ENCODE measurements around the gene ARHGAP6. TPM values are rescaled to one million over a fixed set of nuclear protein-coding genes. Genes with fewer than 3 reads are reported as not detected.

ARHGAP6 gene
- polyA plus RNA-seq, 3 donors: 0.31 to 1.1 (median 0.40) TPM

DNA sequence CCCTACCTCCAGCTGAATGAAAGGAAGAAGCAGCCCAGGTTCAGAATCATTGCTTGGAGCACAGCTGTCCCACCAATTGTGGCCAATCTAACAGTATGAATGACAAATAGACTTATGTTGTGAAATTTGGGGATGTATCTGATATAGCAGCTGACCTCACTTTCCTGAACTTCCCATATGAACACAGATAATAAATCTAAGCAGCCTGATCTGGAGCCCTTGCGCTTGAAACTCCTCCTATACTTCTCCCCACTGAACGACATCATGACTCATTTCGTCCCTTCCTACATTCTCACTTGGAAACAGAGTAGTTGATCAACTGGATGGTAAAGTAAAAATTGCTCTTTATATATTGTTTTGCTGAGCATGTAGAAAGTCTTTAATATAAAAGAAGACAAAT is 396.7 kb downstream of the ARHGAP6 start:
- Mint-ChIP-seq H3K9me3 (peaks cover 0 to 4% (median 0%) of the 10 kb centered on the region in 7 donors), H3K4me1 (no peaks in the 10 kb centered on the region), H3K36me3 (no peaks in the 10 kb centered on the region), H3K27ac (no peak overlapping the region), H3K4me3 (no peak overlapping the region), H3K27me3 (ENCODE audit: low read depth in 3 of 3) (peaks cover 0 to 3% (median 0%) of the 10 kb centered on the region in 3 donors)
- no peak overlapping the region for H3K4me3 ChIP-seq (replicated peaks in 1 of 3; ENCODE audit: low read depth in 2 of 3, low read length in 3 of 3)
- intact Hi-C loops (cut with micrococcal nuclease): no loop called here
- no peaks in the 10 kb centered on the region for H3K79me2 ChIP-seq (ENCODE audit: insufficient read depth, low read length)
- no peaks in the 10 kb centered on the region for H3K4me1 ChIP-seq (ENCODE audit: control insufficient read depth in 1 of 2, insufficient read depth in 2 of 2, low read length in 2 of 2)
- H3K9me3 ChIP-seq (replicated peaks in 1 of 2; ENCODE audit: control insufficient read depth in 1 of 2, insufficient read depth in 1 of 2, low read length in 2 of 2): no peaks in the 10 kb centered on the region
- H3K9ac ChIP-seq (ENCODE audit: insufficient read depth, low read length, poor library complexity, severe bottlenecking): no peak overlapping the region
- no peak for DNase-seq
- no CpG with 5 or more reads among the region's 3 CpGs for WGBS (ENCODE audit: insufficient coverage)
- H2AFZ ChIP-seq (ENCODE audit: insufficient read depth, low read depth, low read length, poor library complexity, severe bottlenecking): no peak overlapping the region
- no peak for TF ChIP-seq CTCF (IDR thresholded peaks at IDR 0.05)
- H3K27me3 ChIP-seq (ENCODE audit: control insufficient read depth in 2 of 2, insufficient read depth in 2 of 2, low read length in 2 of 2): no peaks in the 10 kb centered on the region
- H3K36me3 ChIP-seq (replicated peaks in 1 of 2; ENCODE audit: control insufficient read depth in 1 of 2, insufficient read depth in 2 of 2, low read length in 2 of 2): no peaks in the 10 kb centered on the region
- H3K27ac ChIP-seq (ENCODE audit: low read depth in 1 of 2, low read length in 2 of 2): no peak overlapping the region
- no peaks in the 10 kb centered on the region for H4K20me1 ChIP-seq (ENCODE audit: insufficient read depth, low read length)
- H3K4me2 ChIP-seq (replicated peaks; ENCODE audit: extremely low read depth, low read length, poor library complexity, severe bottlenecking): no peak overlapping the region

DNA sequence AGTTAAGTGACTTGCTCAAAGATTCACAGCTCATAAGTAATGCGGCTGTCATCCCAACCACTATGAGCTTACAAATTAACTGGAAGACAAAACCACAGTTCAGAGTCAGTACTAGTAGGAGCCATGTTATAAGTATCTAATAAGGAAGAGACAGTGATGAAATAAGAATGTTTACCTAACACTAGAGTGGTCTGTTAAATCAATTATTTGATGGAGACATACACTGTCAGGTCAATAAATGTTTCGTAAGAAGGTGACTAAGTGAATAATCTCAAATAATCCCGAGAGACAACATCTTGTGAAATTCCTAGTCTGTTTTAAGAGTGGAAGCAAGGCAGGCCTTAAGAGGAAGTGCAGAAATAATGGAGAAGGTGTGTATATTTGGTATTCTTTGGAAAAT is 398.3 kb downstream of the ARHGAP6 start:
- Histone ChIP-seq H3K79me2 (ENCODE audit: insufficient read depth, low read length) (no peaks in the 10 kb centered on the region), H3K9ac (ENCODE audit: insufficient read depth, low read length, poor library complexity, severe bottlenecking) (no peak overlapping the region), H3K36me3 (replicated peaks in 1 of 2; ENCODE audit: control insufficient read depth in 1 of 2, insufficient read depth in 2 of 2, low read length in 2 of 2) (no peaks in the 10 kb centered on the region), H4K20me1 (ENCODE audit: insufficient read depth, low read length) (no peaks in the 10 kb centered on the region), H3K4me1 (ENCODE audit: control insufficient read depth in 1 of 2, insufficient read depth in 2 of 2, low read length in 2 of 2) (no peaks in the 10 kb centered on the region), H2AFZ (ENCODE audit: insufficient read depth, low read depth, low read length, poor library complexity, severe bottlenecking) (no peak overlapping the region), H3K4me2 (replicated peaks; ENCODE audit: extremely low read depth, low read length, poor library complexity, severe bottlenecking) (no peak overlapping the region), H3K27me3 (ENCODE audit: control insufficient read depth in 2 of 2, insufficient read depth in 2 of 2, low read length in 2 of 2) (no peaks in the 10 kb centered on the region), H3K9me3 (replicated peaks in 1 of 2; ENCODE audit: control insufficient read depth in 1 of 2, insufficient read depth in 1 of 2, low read length in 2 of 2) (no peaks in the 10 kb centered on the region), H3K4me3 (replicated peaks in 1 of 3; ENCODE audit: low read depth in 2 of 3, low read length in 3 of 3) (no peak overlapping the region), H3K27ac (ENCODE audit: low read depth in 1 of 2, low read length in 2 of 2) (no peak overlapping the region)
- no peak overlapping the region for H3K27ac Mint-ChIP-seq
- intact Hi-C loops (cut with micrococcal nuclease): no loop called here
- DNase-seq: no peak
- no peaks in the 10 kb centered on the region for H3K36me3 Mint-ChIP-seq
- TF ChIP-seq CTCF (IDR thresholded peaks at IDR 0.05): no peak
- H3K9me3 Mint-ChIP-seq: peaks cover 0 to 4% (median 0%) of the 10 kb centered on the region in 7 donors
- no peak overlapping the region for H3K4me3 Mint-ChIP-seq
- WGBS (ENCODE audit: insufficient coverage): no CpG with 5 or more reads among the region's 3 CpGs
- peaks cover 0 to 3% (median 1%) of the 10 kb centered on the region in 3 donors for H3K27me3 Mint-ChIP-seq (ENCODE audit: low read depth in 3 of 3)
- H3K4me1 Mint-ChIP-seq: no peaks in the 10 kb centered on the region
